Lower leg skin (tissue), 4 donors: ENCODE data around the gene FANCI. TPM values are rescaled to one million over a fixed set of nuclear protein-coding genes. Genes with fewer than 3 reads are reported as not detected.
A peak's percentile ranks its signal among the peaks of the same experiment; 100 is the strongest.

Experiments
- DNase-seq, 2 donors: peaks; one replicate each; pipeline ENCODE4 v3.0.0-alpha.2; 2019; ENCODE audit warnings: low spot score in 2 of 2
- H3K4me3 ChIP-seq: fragments of 200-600 bp; sonication (generic); 2 replicates; pipeline ENCODE4 v1.5.1; 2017; ENCODE audit warnings: mild to moderate bottlenecking, low read depth; ENCODE audit not compliant: poor library complexity, severe bottlenecking
- POLR2A ChIP-seq, 2 donors: fragments of 450-650 bp; IDR thresholded peaks; one replicate each; pipeline ENCODE4 v1.6.1; 2016 to 2017; ENCODE audit warnings: antibody characterized with exemption in 2 of 2, mild to moderate bottlenecking in 1 of 2, moderate library complexity in 1 of 2
- WGBS, 2 donors: methylation state at CpG; one replicate each; pipeline ENCODE4 v1.1.5; 2018; 5-methylcytosine and 5-hydroxymethylcytosine counted together
- intact Hi-C: fragments of 100-400 bp; cut with DNase I; formaldehyde crosslinking; loops from one replicate; pipeline ENCODE4 v1.15.0; 2023; ENCODE audit warnings: low total_unique reads
- total RNA-seq, 4 donors: library from RNA; depleted of rRNA; stranded (reverse); fragments of >200 nt; gene quantifications; one replicate each; pipeline ENCODE4 v1.1.0, GENCODE V29; 2016
- TF ChIP-seq, protein P1 (sequence below), 3 donors: fragments of 450-650 bp; IDR thresholded peaks; one replicate each; pipeline ENCODE4 v1.5.1; 2016; ENCODE audit warnings: antibody characterized with exemption in 3 of 3, mild to moderate bottlenecking in 3 of 3, moderate library complexity in 2 of 3

The FANCI gene
- total RNA-seq, 4 donors from 2014 or later, result 4.5 to 22.0 (median 8.5) TPM

DNA sequence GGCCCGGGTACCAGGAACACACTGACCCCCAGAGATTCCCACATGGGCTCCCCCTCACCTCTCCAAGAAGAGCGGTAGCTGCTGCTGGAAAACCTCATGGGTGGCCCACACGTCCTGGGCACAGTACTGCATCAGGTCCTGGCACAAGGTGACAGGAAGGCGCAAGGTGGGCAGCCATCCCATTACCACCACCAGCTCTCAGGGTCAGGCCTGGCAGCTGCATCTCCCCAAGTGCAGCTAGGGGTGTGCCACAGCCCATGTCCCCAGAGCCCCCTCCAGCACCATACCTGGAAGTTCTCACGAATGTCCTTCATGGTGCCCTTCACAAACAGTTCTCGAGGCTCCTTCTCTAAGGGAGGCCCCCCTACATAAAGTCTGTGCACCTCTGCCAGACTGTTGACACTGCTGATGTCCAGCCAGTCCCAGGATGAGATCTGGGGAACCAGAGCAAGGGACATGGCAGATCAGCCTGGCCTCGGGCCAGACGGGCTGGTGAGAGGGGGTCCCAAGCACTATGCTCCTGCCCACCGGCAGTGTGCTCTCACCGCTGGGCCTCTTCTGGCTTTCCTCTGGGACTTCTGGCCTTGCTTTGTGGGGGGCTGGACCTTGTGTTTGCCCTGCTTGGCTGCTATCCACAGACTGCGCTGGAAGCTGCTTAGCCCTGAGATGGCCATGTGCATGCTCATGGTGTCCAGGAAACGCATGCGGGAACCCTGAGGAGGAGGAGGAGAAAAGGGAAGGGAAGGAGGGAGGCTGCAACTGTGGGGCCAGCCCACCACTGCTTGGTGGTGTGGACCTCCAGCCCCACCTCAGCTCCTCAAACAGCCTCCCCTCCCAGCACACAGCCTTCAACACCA, 84.8 kb downstream of the FANCI start:
- intact Hi-C loops, result no loop called here
- WGBS, 2 donors, result 88 to 93% methylated on average over 11 to 12 of the region's 13 CpGs
- H3K4me3 ChIP-seq, result no peak overlapping the region
- DNase-seq, result peak in 1 of 2 donors; percentile 82
- TF ChIP-seq, protein P1, sequence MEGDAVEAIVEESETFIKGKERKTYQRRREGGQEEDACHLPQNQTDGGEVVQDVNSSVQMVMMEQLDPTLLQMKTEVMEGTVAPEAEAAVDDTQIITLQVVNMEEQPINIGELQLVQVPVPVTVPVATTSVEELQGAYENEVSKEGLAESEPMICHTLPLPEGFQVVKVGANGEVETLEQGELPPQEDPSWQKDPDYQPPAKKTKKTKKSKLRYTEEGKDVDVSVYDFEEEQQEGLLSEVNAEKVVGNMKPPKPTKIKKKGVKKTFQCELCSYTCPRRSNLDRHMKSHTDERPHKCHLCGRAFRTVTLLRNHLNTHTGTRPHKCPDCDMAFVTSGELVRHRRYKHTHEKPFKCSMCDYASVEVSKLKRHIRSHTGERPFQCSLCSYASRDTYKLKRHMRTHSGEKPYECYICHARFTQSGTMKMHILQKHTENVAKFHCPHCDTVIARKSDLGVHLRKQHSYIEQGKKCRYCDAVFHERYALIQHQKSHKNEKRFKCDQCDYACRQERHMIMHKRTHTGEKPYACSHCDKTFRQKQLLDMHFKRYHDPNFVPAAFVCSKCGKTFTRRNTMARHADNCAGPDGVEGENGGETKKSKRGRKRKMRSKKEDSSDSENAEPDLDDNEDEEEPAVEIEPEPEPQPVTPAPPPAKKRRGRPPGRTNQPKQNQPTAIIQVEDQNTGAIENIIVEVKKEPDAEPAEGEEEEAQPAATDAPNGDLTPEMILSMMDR (IDR thresholded peaks at IDR 0.05), result no peak
- TF ChIP-seq POLR2A (IDR thresholded peaks at IDR 0.05), result no peak

- TF ChIP-seq, protein P1 (IDR thresholded peaks at IDR 0.05), result no peak
- TF ChIP-seq POLR2A (IDR thresholded peaks at IDR 0.05), result no peak
- H3K4me3 ChIP-seq, result no peak overlapping the region
- DNase-seq, result peak in 1 of 2 donors; percentile 62
- intact Hi-C loops, result no loop called here
- 42 to 50% methylated on average over 8 of the region's 8 CpGs for WGBS, 2 donors
Measured at GRCh38 chr15:89329329-89330084, 85.7 kb downstream of the FANCI start.

GRCh38 chr15:89330119-89330518, 86.3 kb downstream of the FANCI start:
- intact Hi-C loops, result no loop called here
- TF ChIP-seq, protein P1 (IDR thresholded peaks at IDR 0.05), result no peak
- no peak for TF ChIP-seq POLR2A (IDR thresholded peaks at IDR 0.05)
- 46 to 56% methylated on average over 6 of the region's 6 CpGs for WGBS, 2 donors
- H3K4me3 ChIP-seq, result no peak overlapping the region
- DNase-seq, result peak in 1 of 2 donors; percentile 75

- H3K4me3 ChIP-seq, result no peak overlapping the region
- TF ChIP-seq POLR2A (IDR thresholded peaks at IDR 0.05), result no peak
- TF ChIP-seq, protein P1 (IDR thresholded peaks at IDR 0.05), result no peak
- WGBS, 2 donors, result 74 to 76% methylated on average over 7 of the region's 7 CpGs
- no peak for DNase-seq
- intact Hi-C loops, result no loop called here
Measured at GRCh38 chr15:89330881-89331595, 87.3 kb downstream of the FANCI start.

DNA sequence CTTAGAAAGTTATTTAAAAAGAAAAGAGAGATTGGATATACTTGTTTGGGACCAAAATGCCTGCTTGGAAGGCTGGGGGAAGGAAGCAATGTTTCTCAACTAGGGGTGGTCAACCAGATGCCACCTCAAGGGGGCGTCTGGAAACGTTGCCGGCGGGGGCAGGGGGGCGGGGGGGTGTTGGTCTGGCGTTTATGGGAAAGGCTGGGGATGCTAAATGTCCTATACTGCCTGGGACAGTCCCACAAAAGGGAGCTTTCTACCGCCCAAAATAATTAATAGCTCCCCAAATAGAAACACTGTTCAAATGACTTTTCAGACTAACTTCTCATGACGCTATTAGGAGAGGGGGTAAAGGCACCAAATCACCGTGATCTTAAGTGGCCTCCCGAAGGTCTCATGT, 88.7 kb downstream of the FANCI start:
- intact Hi-C loops, result no loop called here
- TF ChIP-seq POLR2A (IDR thresholded peaks at IDR 0.05), result no peak
- TF ChIP-seq, protein P1 (IDR thresholded peaks at IDR 0.05), result no peak
- 25 to 29% methylated on average over 10 of the region's 10 CpGs for WGBS, 2 donors
- DNase-seq, result no peak
- H3K4me3 ChIP-seq, result no peak overlapping the region
